PFSK-1 (cell line): ENCODE data around the gene LRRC46.

ENCODE experiments used
- POLR2AphosphoS5 ChIP-seq: IDR thresholded peaks from 2 replicates; pipeline ENCODE4 v1.6.1; 2012; ENCODE audit warnings: low read depth, mild to moderate bottlenecking, control low read depth, low read length, moderate library complexity
- REST ChIP-seq, 2 experiments: IDR thresholded peaks; 2 replicates each; pipeline versions ENCODE4 v1.6.1 to v1.8.0; 2011 to 2012; ENCODE audit warnings: low read depth in 2 of 2, low read length in 2 of 2, control low read depth in 1 of 2, inconsistent platforms in 1 of 2, mild to moderate bottlenecking in 1 of 2, moderate library complexity in 1 of 2; ENCODE audit not compliant: insufficient read depth in 1 of 2
- SIN3A ChIP-seq: IDR thresholded peaks from 2 replicates; pipeline ENCODE4 v1.6.1; 2012; ENCODE audit warnings: mild to moderate bottlenecking, low read length, moderate library complexity, borderline replicate concordance; ENCODE audit not compliant: insufficient read depth
- TAF1 ChIP-seq: IDR thresholded peaks from 2 replicates; pipeline ENCODE4 v1.6.1; 2012; ENCODE audit warnings: low read length, control low read depth, borderline replicate concordance; ENCODE audit not compliant: insufficient read depth

- no peak for TF ChIP-seq POLR2AphosphoS5
- no peak for TF ChIP-seq REST (IDR thresholded peaks at IDR 0.05; ENCODE audit: insufficient read depth in 1 of 2, low read depth in 2 of 2, low read length in 2 of 2)
- no peak for TF ChIP-seq TAF1
- no peak for TF ChIP-seq SIN3A
Observed at GRCh38 chr17:47801176-47801765, 30.2 kb upstream of the LRRC46 start.
